OCI-LY7 (cell line): ENCODE data around the gene MRGPRE. TPM values are rescaled to one million over a fixed set of nuclear protein-coding genes. Genes with fewer than 3 reads are reported as not detected.

Experiments
- BruUV-seq: library from RNA; stranded (reverse); fragments of 400-500 nt; replicated peaks from 2 replicates; lab custom pipeline; 2021; lab: Mats Ljungman, UMichigan
- CTCF ChIA-PET: fragments of 300-600 bp; sonication (Branson Sonifier 250); formaldehyde crosslinking; loops from one replicate; lab custom pipeline; 2022; ENCODE audit warnings: antibody characterized with exemption; ENCODE audit not compliant: unreplicated experiment; lab: Charles Lee
- POLR2A ChIA-PET: fragments of 300-600 bp; sonication (Branson Sonifier 250); formaldehyde crosslinking; loops from one replicate; lab custom pipeline; 2022; ENCODE audit warnings: antibody characterized with exemption; lab: Charles Lee
- DNase-seq: peaks from one replicate; pipeline ENCODE4 v3.0.0-alpha.2; 2015; ENCODE audit warnings: low spot score
- H2AFZ ChIP-seq: fragments of 200-600 bp; sonication (generic), shearing (Covaris generic); 2 replicates; pipeline ENCODE4 v1.6.1; 2014; ENCODE audit warnings: mild to moderate bottlenecking, antibody characterized with exemption, low read length, moderate library complexity
- H3K27ac ChIP-seq: fragments of 200-600 bp; sonication (generic); 2 replicates; pipeline ENCODE4 v1.5.1; 2014; ENCODE audit warnings: mixed run types, low read depth, mild to moderate bottlenecking, moderate library complexity, low read length, inconsistent platforms; ENCODE audit not compliant: poor library complexity, severe bottlenecking
- H3K36me3 ChIP-seq: fragments of 200-600 bp; sonication (generic); 2 replicates; pipeline ENCODE4 v1.6.1; 2014; ENCODE audit warnings: mild to moderate bottlenecking, antibody characterized with exemption, low read length, moderate library complexity, mixed read lengths; ENCODE audit not compliant: insufficient read depth
- H3K4me1 ChIP-seq: fragments of 200-600 bp; sonication (generic); 2 replicates; pipeline ENCODE4 v1.5.1; 2014; ENCODE audit warnings: mild to moderate bottlenecking, low read length; ENCODE audit not compliant: insufficient read depth, poor library complexity, severe bottlenecking
- H3K4me2 ChIP-seq: fragments of 200-600 bp; sonication (generic); 2 replicates; pipeline ENCODE4 v1.6.1; 2014; ENCODE audit warnings: mild to moderate bottlenecking, low read length
- H3K4me3 ChIP-seq: fragments of 200-600 bp; sonication (generic); 2 replicates; pipeline ENCODE4 v1.5.1; 2014; ENCODE audit warnings: mild to moderate bottlenecking, low read depth, low read length; ENCODE audit not compliant: poor library complexity, severe bottlenecking
- H3K79me2 ChIP-seq: fragments of 200-600 bp; sonication (generic); 2 replicates; pipeline ENCODE4 v1.6.1; 2016; ENCODE audit warnings: low read depth, mild to moderate bottlenecking, low read length, moderate library complexity, mixed read lengths; ENCODE audit not compliant: insufficient read depth
- H3K9me2 ChIP-seq: fragments of 200-600 bp; sonication (generic); 2 replicates; pipeline ENCODE4 v1.6.1; 2016; ENCODE audit warnings: mild to moderate bottlenecking, low read length, mixed read lengths; ENCODE audit not compliant: insufficient read depth
- H3K9me3 ChIP-seq: fragments of 200-600 bp; sonication (generic); 2 replicates; pipeline ENCODE4 v1.6.1; 2014; ENCODE audit warnings: mild to moderate bottlenecking, mixed run types, low read length, mixed read lengths
- H4K20me1 ChIP-seq: fragments of 200-600 bp; sonication (generic); 2 replicates; pipeline ENCODE4 v1.6.1; 2014; ENCODE audit warnings: mild to moderate bottlenecking, antibody characterized with exemption, low read length, moderate library complexity, mixed read lengths; ENCODE audit not compliant: insufficient read depth
- EZH2phosphoT487 ChIP-seq: fragments of 200-600 bp; sonication (generic); IDR thresholded peaks from 2 replicates; pipeline ENCODE4 v1.6.1; 2018; ENCODE audit warnings: low read depth, borderline replicate concordance, mild to moderate bottlenecking, mixed run types, antibody characterized with exemption, low read length, moderate library complexity, mixed read lengths
- intact Hi-C: fragments of 100-400 bp; cut with micrococcal nuclease; formaldehyde crosslinking; loops from one replicate; pipeline ENCODE4 v1.10.0; 2022; ENCODE audit not compliant: unreplicated experiment
- total RNA-seq, 2 experiments: library from RNA; depleted of rRNA in 1 of 2; stranded (reverse); fragments of >200 nt in 1 of 2; shearing (Covaris generic) in 1 of 2; gene quantifications; 2 replicates each; pipeline ENCODE4 v1.2.3, GENCODE V29; 2014 to 2022
- TF ChIP-seq, protein P1 (sequence below): fragments of 200-600 bp; sonication (generic); conservative IDR thresholded peaks from 2 replicates; pipeline ENCODE4 v1.5.1; 2014; ENCODE audit warnings: mild to moderate bottlenecking, antibody characterized with exemption, low read length, moderate library complexity, mixed read lengths

Gene MRGPRE
- total RNA-seq, 2 experiments from 2014 or later: not detected

DNA sequence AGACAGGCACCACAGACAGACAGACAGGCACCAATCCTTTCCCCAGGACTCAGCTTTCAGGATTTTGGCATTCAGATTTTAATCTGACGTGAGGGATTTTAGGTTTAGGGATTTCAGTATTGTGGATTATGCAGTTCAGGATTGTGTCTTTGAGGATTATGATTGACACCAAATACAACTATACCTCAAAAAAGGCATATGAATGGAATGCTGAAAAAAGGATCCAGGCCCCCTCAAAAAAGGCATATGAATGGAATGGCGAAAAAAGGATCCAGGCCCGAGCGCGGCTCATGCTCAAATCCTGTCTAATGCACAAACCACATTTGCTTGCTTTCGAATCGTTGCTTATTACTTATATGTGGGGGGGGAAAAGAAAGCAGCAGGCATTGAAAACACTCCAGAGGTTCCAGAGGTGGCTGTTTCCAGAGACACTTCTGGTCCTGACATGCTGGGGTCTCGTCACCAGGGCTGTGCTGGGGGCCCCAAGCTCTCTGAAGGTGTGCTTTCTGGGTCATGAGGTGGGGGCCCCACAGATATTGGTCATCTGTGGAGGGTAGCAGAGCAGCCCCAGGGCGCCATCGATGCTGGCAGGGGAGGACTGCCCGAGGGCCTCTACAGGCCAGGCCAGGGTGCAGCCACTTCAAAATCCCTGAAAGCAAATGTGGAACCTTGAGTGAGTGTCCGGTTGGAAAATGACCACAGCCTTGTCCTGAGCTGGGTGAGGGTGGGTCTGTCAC lies 50.3 kb downstream of the MRGPRE start:
- POLR2A ChIA-PET: no interaction called here
- no peaks in the 10 kb centered on the region for H4K20me1 ChIP-seq
- TF ChIP-seq, protein P1, sequence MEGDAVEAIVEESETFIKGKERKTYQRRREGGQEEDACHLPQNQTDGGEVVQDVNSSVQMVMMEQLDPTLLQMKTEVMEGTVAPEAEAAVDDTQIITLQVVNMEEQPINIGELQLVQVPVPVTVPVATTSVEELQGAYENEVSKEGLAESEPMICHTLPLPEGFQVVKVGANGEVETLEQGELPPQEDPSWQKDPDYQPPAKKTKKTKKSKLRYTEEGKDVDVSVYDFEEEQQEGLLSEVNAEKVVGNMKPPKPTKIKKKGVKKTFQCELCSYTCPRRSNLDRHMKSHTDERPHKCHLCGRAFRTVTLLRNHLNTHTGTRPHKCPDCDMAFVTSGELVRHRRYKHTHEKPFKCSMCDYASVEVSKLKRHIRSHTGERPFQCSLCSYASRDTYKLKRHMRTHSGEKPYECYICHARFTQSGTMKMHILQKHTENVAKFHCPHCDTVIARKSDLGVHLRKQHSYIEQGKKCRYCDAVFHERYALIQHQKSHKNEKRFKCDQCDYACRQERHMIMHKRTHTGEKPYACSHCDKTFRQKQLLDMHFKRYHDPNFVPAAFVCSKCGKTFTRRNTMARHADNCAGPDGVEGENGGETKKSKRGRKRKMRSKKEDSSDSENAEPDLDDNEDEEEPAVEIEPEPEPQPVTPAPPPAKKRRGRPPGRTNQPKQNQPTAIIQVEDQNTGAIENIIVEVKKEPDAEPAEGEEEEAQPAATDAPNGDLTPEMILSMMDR: no peak
- no peak for TF ChIP-seq EZH2phosphoT487
- no peak overlapping the region for H2AFZ ChIP-seq
- no peaks in the 10 kb centered on the region for H3K4me1 ChIP-seq
- BruUV-seq: no TSS peak
- H3K27ac ChIP-seq: no peak overlapping the region
- no peak for DNase-seq
- H3K4me3 ChIP-seq: no peak overlapping the region
- H3K36me3 ChIP-seq: no peaks in the 10 kb centered on the region
- no peaks in the 10 kb centered on the region for H3K9me2 ChIP-seq
- no peaks in the 10 kb centered on the region for H3K79me2 ChIP-seq
- no peak overlapping the region for H3K4me2 ChIP-seq
- CTCF ChIA-PET: no interaction called here
- intact Hi-C loops: no loop called here
- peaks cover 2% of the 10 kb centered on the region; the same call in 1 of the 2 replicates for H3K9me3 ChIP-seq

DNA sequence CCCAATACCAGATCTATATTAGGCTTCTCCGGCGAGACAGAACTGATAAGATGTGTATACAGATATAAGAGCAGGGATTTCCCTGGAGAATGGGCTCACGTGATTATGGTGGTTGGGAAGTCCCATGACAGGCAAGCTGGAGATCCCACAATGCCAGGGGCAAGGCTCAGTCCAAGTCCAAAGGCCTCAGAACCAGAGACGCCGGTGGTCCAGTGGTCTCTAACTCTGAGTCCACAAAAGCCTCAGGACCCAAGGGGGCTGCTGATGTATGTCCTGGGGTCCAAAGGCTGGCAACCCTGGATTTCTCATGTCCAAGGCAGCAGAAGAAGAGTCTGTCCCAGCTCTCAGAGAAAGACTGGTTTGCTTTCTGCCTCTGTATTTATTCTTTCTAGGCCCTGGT lies 51.3 kb downstream of the MRGPRE start:
- H3K27ac ChIP-seq: no peak overlapping the region

More for the DNA sequence above, 51.3 kb downstream of the MRGPRE start:
- no peak overlapping the region for H3K4me2 ChIP-seq
- no peak overlapping the region for H2AFZ ChIP-seq
- intact Hi-C loops: no loop called here
- ChIA-PET CTCF (no interaction called here), POLR2A (interaction anchor here (0.7 kb wide), 1 partner anchor 57 kb away, joined by 5 read pairs; no protein-coding TSS in a partner anchor)
- no TSS peak for BruUV-seq
- H3K9me2 ChIP-seq: no peaks in the 10 kb centered on the region
- H3K79me2 ChIP-seq: no peaks in the 10 kb centered on the region
- H3K36me3 ChIP-seq: no peaks in the 10 kb centered on the region
- H3K4me3 ChIP-seq: no peak overlapping the region
- TF ChIP-seq, protein P1: no peak
- TF ChIP-seq EZH2phosphoT487: no peak
- H3K9me3 ChIP-seq: peaks cover 12% of the 10 kb centered on the region
- H4K20me1 ChIP-seq: no peaks in the 10 kb centered on the region
- no peaks in the 10 kb centered on the region for H3K4me1 ChIP-seq
- DNase-seq: no peak
